Measurements from ENCODE around the gene DNAJC16. TPM values are rescaled to one million over a fixed set of nuclear protein-coding genes. Genes with fewer than 3 reads are reported as not detected.

Gene DNAJC16
- total and polyA plus RNA-seq, 2 of the 13 experiments (the other 11 are each of a cell fraction or from before 2014, with no cell fraction given), result 11.4 to 15.4 TPM

- TF ChIP-seq HNRNPL (IDR thresholded peaks at IDR 0.05; ENCODE audit: low read depth, low read length) (peak; percentile 93; the same call in 1 of the 2 replicates), MEIS1 (CRISPR knock-in tag; IDR thresholded peaks at IDR 0.05; ENCODE audit: borderline replicate concordance) (no peak), ZNF83 (CRISPR knock-in tag; IDR thresholded peaks at IDR 0.05; ENCODE audit: borderline replicate concordance) (0 out of 2 replicates have a peak, but pooled peaks have one; percentile 37), ZNF557 (CRISPR knock-in tag; IDR thresholded peaks at IDR 0.05) (no peak), ZNF598 (CRISPR knock-in tag; IDR thresholded peaks at IDR 0.05; ENCODE audit: borderline replicate concordance) (0 out of 2 replicates have a peak, but pooled peaks have one; percentile 37), CSRNP2 (CRISPR knock-in tag; conservative IDR thresholded peaks at IDR 0.05; ENCODE audit: low read depth) (no peak), ZNF629 (CRISPR knock-in tag; conservative IDR thresholded peaks at IDR 0.05) (peak; percentile 52; the same call in 1 of the 2 replicates), SP4 (CRISPR knock-in tag; IDR thresholded peaks at IDR 0.05) (peak; percentile 86), MBD4 (IDR thresholded peaks at IDR 0.05; ENCODE audit: borderline replicate concordance, low read length) (no peak), MTF2 (CRISPR knock-in tag; IDR thresholded peaks at IDR 0.05; ENCODE audit: borderline replicate concordance) (no peak), KLF12 (CRISPR knock-in tag; IDR thresholded peaks at IDR 0.05; ENCODE audit: borderline replicate concordance) (peak; percentile 81; the same call in 1 of the 2 replicates), TEAD2 (CRISPR knock-in tag; IDR thresholded peaks at IDR 0.05) (no peak), RNF2 (conservative IDR thresholded peaks at IDR 0.05; ENCODE audit: low read depth) (peak; percentile 86), DZIP1 (CRISPR knock-in tag; IDR thresholded peaks at IDR 0.05) (no peak), THYN1 (CRISPR knock-in tag; IDR thresholded peaks at IDR 0.05; ENCODE audit: borderline replicate concordance, low read depth) (no peak), ZNF772 (CRISPR knock-in tag; IDR thresholded peaks at IDR 0.05) (peak; percentile 96), ZNF296 (CRISPR knock-in tag; conservative IDR thresholded peaks at IDR 0.05) (no peak), ZNF382 (CRISPR knock-in tag; IDR thresholded peaks at IDR 0.05; ENCODE audit: borderline replicate concordance) (no peak), MTA3 (CRISPR knock-in tag; IDR thresholded peaks at IDR 0.05) (no peak), ZFP41 (CRISPR knock-in tag; IDR thresholded peaks at IDR 0.05; ENCODE audit: borderline replicate concordance) (no peak), ZFP62 (CRISPR knock-in tag; IDR thresholded peaks at IDR 0.05) (no peak), ZFP36L2 (CRISPR knock-in tag; IDR thresholded peaks at IDR 0.05) (no peak), ZNF746 (CRISPR knock-in tag; IDR thresholded peaks at IDR 0.05) (peak; percentile 77)
- TF ChIP-seq, protein P1, sequence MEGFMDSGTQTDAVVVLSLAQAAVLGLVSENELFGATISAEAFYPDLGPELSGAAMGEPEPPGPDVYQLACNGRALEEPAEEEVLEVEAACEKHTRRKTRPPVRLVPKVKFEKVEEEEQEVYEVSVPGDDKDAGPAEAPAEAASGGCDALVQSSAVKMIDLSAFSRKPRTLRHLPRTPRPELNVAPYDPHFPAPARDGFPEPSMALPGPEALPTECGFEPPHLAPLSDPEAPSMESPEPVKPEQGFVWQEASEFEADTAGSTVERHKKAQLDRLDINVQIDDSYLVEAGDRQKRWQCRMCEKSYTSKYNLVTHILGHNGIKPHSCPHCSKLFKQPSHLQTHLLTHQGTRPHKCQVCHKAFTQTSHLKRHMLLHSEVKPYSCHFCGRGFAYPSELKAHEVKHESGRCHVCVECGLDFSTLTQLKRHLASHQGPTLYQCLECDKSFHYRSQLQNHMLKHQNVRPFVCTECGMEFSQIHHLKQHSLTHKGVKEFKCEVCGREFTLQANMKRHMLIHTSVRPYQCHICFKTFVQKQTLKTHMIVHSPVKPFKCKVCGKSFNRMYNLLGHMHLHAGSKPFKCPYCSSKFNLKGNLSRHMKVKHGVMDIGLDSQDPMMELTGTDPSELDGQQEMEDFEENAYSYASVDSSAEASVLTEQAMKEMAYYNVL (CRISPR knock-in tag; IDR thresholded peaks at IDR 0.05; ENCODE audit: borderline replicate concordance), result 0 out of 2 replicates have a peak, but pooled peaks have one; percentile 9
Measured at GRCh38 chr1:15584489-15585363, 58.1 kb downstream of the DNAJC16 start, which contains the start of gene AGMAT (continued).

Data from HepG2 (cell line).